Activated naive CD4-positive, alpha-beta T cell treated with anti-CD3 and anti-CD28 coated beads for 36 hours (primary cell): ENCODE data around the gene RERE. TPM values are rescaled to one million over a fixed set of nuclear protein-coding genes. Genes with fewer than 3 reads are reported as not detected.

ENCODE experiments used
- CTCF ChIA-PET: fragments of 350-600 bp; sonication (Branson Sonifier 250); formaldehyde crosslinking; loops from one replicate; lab custom pipeline; 2021; ENCODE audit warnings: antibody characterized with exemption; lab: Charles Lee
- DNase-seq: peaks from one replicate; pipeline ENCODE4 v3.0.0-alpha.2; 2020
- H3K27ac Mint-ChIP-seq: one replicate; pipeline ENCODE4 v1.8.0; 2021; ENCODE audit warnings: mild to moderate bottlenecking, mixed read lengths
- H3K27me3 Mint-ChIP-seq: one replicate; pipeline ENCODE4 v1.8.0; 2021; ENCODE audit warnings: low read depth, mixed read lengths
- H3K36me3 Mint-ChIP-seq: one replicate; pipeline ENCODE4 v1.8.0; 2021; ENCODE audit warnings: low read depth, mixed read lengths
- H3K4me1 Mint-ChIP-seq: one replicate; pipeline ENCODE4 v1.8.0; 2021; ENCODE audit warnings: low read depth, mixed read lengths
- H3K4me3 Mint-ChIP-seq: one replicate; pipeline ENCODE4 v1.8.0; 2021; ENCODE audit warnings: mild to moderate bottlenecking, moderate library complexity, mixed read lengths
- H3K9me3 Mint-ChIP-seq: one replicate; pipeline ENCODE4 v1.8.0; 2021; ENCODE audit warnings: mixed read lengths
- intact Hi-C: fragments of 100-400 bp; cut with micrococcal nuclease; formaldehyde crosslinking; loops from one replicate; pipeline ENCODE4 v1.15.1; 2023
- total RNA-seq, 2 experiments: library from RNA; stranded (reverse); gene quantifications; one replicate each; pipeline ENCODE4 v1.2.3, GENCODE V29; 2021

Gene RERE
- total RNA-seq, 2 experiments from 2014 or later, result 46.4 to 47.6 TPM

GRCh38 chr1:8365661-8366362, 451.6 kb downstream of the RERE start:
- Mint-ChIP-seq H3K36me3 (peaks cover 2% of the 10 kb centered on the region), H3K27me3 (no peaks in the 10 kb centered on the region), H3K4me1 (peaks cover 15% of the 10 kb centered on the region), H3K4me3 (no peak overlapping the region), H3K27ac (no peak overlapping the region), H3K9me3 (no peaks in the 10 kb centered on the region)
- DNase-seq, result no peak
- intact Hi-C loops, result no loop called here
- CTCF ChIA-PET, result interaction anchor here (0.6 kb wide), 1 partner anchor 367 kb away, joined by 3 read pairs; no protein-coding TSS in a partner anchor

- Mint-ChIP-seq H3K4me3 (no peak overlapping the region), H3K36me3 (peaks cover 2% of the 10 kb centered on the region), H3K4me1 (peaks cover 12% of the 10 kb centered on the region), H3K27ac (no peak overlapping the region), H3K27me3 (no peaks in the 10 kb centered on the region), H3K9me3 (no peaks in the 10 kb centered on the region)
- CTCF ChIA-PET, result no interaction called here
- no peak for DNase-seq
- intact Hi-C loops, result no loop called here
Measured at GRCh38 chr1:8364528-8365442, 452.7 kb downstream of the RERE start.

- H3K4me3 Mint-ChIP-seq, result no peak overlapping the region
- no peak for DNase-seq
- intact Hi-C loops, result no loop called here
- peaks cover 3% of the 10 kb centered on the region for H3K36me3 Mint-ChIP-seq
- H3K27ac Mint-ChIP-seq, result peak overlapping the region; percentile 53
- H3K4me1 Mint-ChIP-seq, result peaks cover 9% of the 10 kb centered on the region
- CTCF ChIA-PET, result no interaction called here
- H3K9me3 Mint-ChIP-seq, result no peaks in the 10 kb centered on the region
- no peaks in the 10 kb centered on the region for H3K27me3 Mint-ChIP-seq
Measured at GRCh38 chr1:8363767-8364301, 453.6 kb downstream of the RERE start.

- CTCF ChIA-PET, result no interaction called here
- Mint-ChIP-seq H3K4me1 (peaks cover 9% of the 10 kb centered on the region), H3K4me3 (no peak overlapping the region), H3K36me3 (peaks cover 3% of the 10 kb centered on the region), H3K27ac (peak overlapping the region; percentile 12), H3K27me3 (no peaks in the 10 kb centered on the region), H3K9me3 (no peaks in the 10 kb centered on the region)
- DNase-seq, result no peak
- intact Hi-C loops, result no loop called here
Measured at GRCh38 chr1:8363186-8363766, 454.2 kb downstream of the RERE start.

GRCh38 chr1:8362701-8363101, 454.7 kb downstream of the RERE start:
- Mint-ChIP-seq H3K36me3 (peaks cover 8% of the 10 kb centered on the region), H3K4me3 (no peak overlapping the region), H3K27ac (no peak overlapping the region), H3K4me1 (peaks cover 9% of the 10 kb centered on the region), H3K27me3 (no peaks in the 10 kb centered on the region), H3K9me3 (no peaks in the 10 kb centered on the region)
- CTCF ChIA-PET, result no interaction called here
- intact Hi-C loops, result no loop called here
- DNase-seq, result no peak

- DNase-seq, result no peak
- Mint-ChIP-seq H3K27me3 (no peaks in the 10 kb centered on the region), H3K27ac (no peak overlapping the region), H3K36me3 (peaks cover 9% of the 10 kb centered on the region), H3K9me3 (no peaks in the 10 kb centered on the region), H3K4me1 (no peaks in the 10 kb centered on the region), H3K4me3 (no peak overlapping the region)
- intact Hi-C loops, result no loop called here
- CTCF ChIA-PET, result interaction anchor here (0.8 kb wide), 1 partner anchor 386 kb away, joined by 3 read pairs; no protein-coding TSS in a partner anchor
Measured at GRCh38 chr1:8361198-8361849, 456.1 kb downstream of the RERE start.

GRCh38 chr1:8360493-8361197, 456.8 kb downstream of the RERE start:
- CTCF ChIA-PET, result interaction anchor here (0.8 kb wide), 1 partner anchor 385 kb away, joined by 3 read pairs; no protein-coding TSS in a partner anchor
- H3K4me3 Mint-ChIP-seq, result no peak overlapping the region
- H3K27ac Mint-ChIP-seq, result no peak overlapping the region
- H3K27me3 Mint-ChIP-seq, result no peaks in the 10 kb centered on the region
- no peaks in the 10 kb centered on the region for H3K9me3 Mint-ChIP-seq
- DNase-seq, result no peak
- H3K36me3 Mint-ChIP-seq, result peaks cover 11% of the 10 kb centered on the region
- no peaks in the 10 kb centered on the region for H3K4me1 Mint-ChIP-seq
- intact Hi-C loops, result no loop called here

- CTCF ChIA-PET, result interaction anchor here (1.0 kb wide), 1 partner anchor 342 kb away, joined by 3 read pairs; no protein-coding TSS in a partner anchor
- H3K27ac Mint-ChIP-seq, result no peak overlapping the region
- DNase-seq, result no peak
- intact Hi-C loops, result no loop called here
- H3K36me3 Mint-ChIP-seq, result peaks cover 11% of the 10 kb centered on the region
- no peaks in the 10 kb centered on the region for H3K9me3 Mint-ChIP-seq
- H3K27me3 Mint-ChIP-seq, result no peaks in the 10 kb centered on the region
- no peak overlapping the region for H3K4me3 Mint-ChIP-seq
- H3K4me1 Mint-ChIP-seq, result no peaks in the 10 kb centered on the region
Measured at GRCh38 chr1:8359617-8360481, 457.6 kb downstream of the RERE start.

GRCh38 chr1:8358897-8359616, 458.4 kb downstream of the RERE start:
- no peaks in the 10 kb centered on the region for H3K4me1 Mint-ChIP-seq
- H3K9me3 Mint-ChIP-seq, result no peaks in the 10 kb centered on the region
- CTCF ChIA-PET, result interaction anchor here (1.0 kb wide), 1 partner anchor 341 kb away, joined by 3 read pairs; no protein-coding TSS in a partner anchor
- intact Hi-C loops, result no loop called here
- H3K4me3 Mint-ChIP-seq, result no peak overlapping the region
- no peaks in the 10 kb centered on the region for H3K27me3 Mint-ChIP-seq
- DNase-seq, result no peak
- no peak overlapping the region for H3K27ac Mint-ChIP-seq
- H3K36me3 Mint-ChIP-seq, result peaks cover 11% of the 10 kb centered on the region

GRCh38 chr1:8358241-8358896, 459.1 kb downstream of the RERE start:
- Mint-ChIP-seq H3K36me3 (peaks cover 11% of the 10 kb centered on the region), H3K27me3 (no peaks in the 10 kb centered on the region), H3K4me1 (no peaks in the 10 kb centered on the region), H3K4me3 (no peak overlapping the region), H3K9me3 (no peaks in the 10 kb centered on the region), H3K27ac (no peak overlapping the region)
- no peak for DNase-seq
- intact Hi-C loops, result no loop called here
- CTCF ChIA-PET, result no interaction called here
